Muscle of back (tissue), 11 donors: ENCODE data around the gene RNLS. TPM values are rescaled to one million over a fixed set of nuclear protein-coding genes. Genes with fewer than 3 reads are reported as not detected.
A peak's percentile ranks its signal among the peaks of the same experiment; 100 is the strongest.
"Not testable (repeated sequence)": the region's sequence is repeated elsewhere in the genome, so short reads cannot be mapped to it uniquely, and the experiment has no call there.

ENCODE experiments used
- DNase-seq, 3 donors: peaks; one replicate each; pipeline versions ENCODE4 v3.0.0 to v3.0.0-alpha.2; 2013
- polyA plus RNA-seq, 10 donors: library from polyadenylated mRNA; unstranded; fragments of 120-200 nt; gene quantifications; one replicate each; pipeline ENCODE4 v1.2.1, GENCODE V29; 2013; ENCODE audit not compliant: insufficient read length in 10 of 10

Gene RNLS
- polyA plus RNA-seq, 10 donors: 2.1 to 4.1 (median 3.2) TPM

GRCh38 chr10:88388324-88388723 lies 194.8 kb downstream of the RNLS start:
- DNase-seq: no peak

- DNase-seq: peak; percentile 50 to 84 (median 67)
Measured at GRCh38 chr10:88386821-88387773, 196.0 kb downstream of the RNLS start.

- DNase-seq: peak in 2 of 3 donors; percentile 16 to 43
Measured at GRCh38 chr10:88386204-88386788, 196.8 kb downstream of the RNLS start.

- no peak for DNase-seq
Measured at GRCh38 chr10:88385601-88386203, 197.4 kb downstream of the RNLS start.

- no peak for DNase-seq
Measured at GRCh38 chr10:88383276-88383675, 199.8 kb downstream of the RNLS start.

- no peak for DNase-seq
Measured at GRCh38 chr10:88382699-88383098, 200.4 kb downstream of the RNLS start.

GRCh38 chr10:88379575-88379974 lies 203.5 kb downstream of the RNLS start:
- DNase-seq: peak in 1 of 3 donors; percentile 29

GRCh38 chr10:88377510-88377909 lies 205.6 kb downstream of the RNLS start:
- no peak for DNase-seq

GRCh38 chr10:88374392-88375175 lies 208.5 kb downstream of the RNLS start:
- DNase-seq: no peak

GRCh38 chr10:88372881-88373592 lies 210.1 kb downstream of the RNLS start:
- no peak for DNase-seq

GRCh38 chr10:88372051-88372715 lies 210.9 kb downstream of the RNLS start:
- no peak for DNase-seq

- DNase-seq: no peak
Measured at GRCh38 chr10:88370713-88371112, 212.4 kb downstream of the RNLS start.

GRCh38 chr10:88366772-88367171 lies 216.3 kb downstream of the RNLS start:
- DNase-seq: no peak

GRCh38 chr10:88361995-88362807 lies 220.9 kb downstream of the RNLS start:
- DNase-seq: no peak

- DNase-seq: no peak
Measured at GRCh38 chr10:88361494-88361893, 221.6 kb downstream of the RNLS start.

GRCh38 chr10:88355750-88356149 lies 227.4 kb downstream of the RNLS start:
- not testable (repeated sequence) for DNase-seq

GRCh38 chr10:88347597-88348304 lies 235.4 kb downstream of the RNLS start:
- DNase-seq: peak in 2 of 3 donors; percentile 16 to 37

GRCh38 chr10:88347022-88347421 lies 236.1 kb downstream of the RNLS start:
- no peak for DNase-seq
